DMS114 treated with DMSO at 0.1 percent for 48 hours (cell line): ENCODE results near the gene FOXF1.
A peak's percentile ranks its signal among the peaks of the same experiment; 100 is the strongest.

ENCODE experiments used
- DNase-seq: peaks from one replicate; lab custom pipeline; 2025; ENCODE audit not compliant: unreplicated experiment; lab: John Stamatoyannopoulos, UW

FOXF1 gene

DNA sequence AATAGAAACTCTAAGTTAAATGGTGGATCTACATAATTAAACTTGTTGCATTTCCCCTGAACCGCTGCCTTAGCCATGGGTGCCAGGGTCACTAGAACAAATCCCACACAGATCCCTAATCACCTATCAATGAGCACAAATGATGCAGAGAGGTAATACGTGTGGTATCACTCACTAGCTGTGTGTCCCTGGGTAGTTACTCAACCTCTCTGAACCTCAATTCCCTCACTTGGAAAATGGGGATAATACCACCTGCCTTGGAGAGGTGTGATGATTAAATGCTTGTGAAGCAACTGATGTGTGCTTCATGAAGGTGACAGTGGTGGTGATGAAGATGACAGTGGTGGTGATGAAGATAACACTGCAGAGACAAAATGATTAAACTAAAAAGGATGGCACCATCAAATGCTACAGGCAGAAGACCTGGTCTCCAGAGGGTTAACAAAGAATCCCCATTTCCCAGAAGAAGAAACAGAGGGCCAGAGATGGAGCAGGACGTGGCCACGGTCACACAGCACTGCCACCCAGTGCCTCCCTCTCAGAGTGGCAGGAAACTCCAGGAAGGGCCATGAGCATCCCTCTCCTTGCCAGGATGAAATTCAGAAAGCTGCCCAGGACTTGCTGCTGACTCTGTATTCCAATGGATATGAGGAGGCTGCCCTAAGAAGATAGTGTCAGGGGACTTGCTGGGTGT lies 17.9 kb upstream of the FOXF1 start:
- DNase-seq, result no peak

DNA sequence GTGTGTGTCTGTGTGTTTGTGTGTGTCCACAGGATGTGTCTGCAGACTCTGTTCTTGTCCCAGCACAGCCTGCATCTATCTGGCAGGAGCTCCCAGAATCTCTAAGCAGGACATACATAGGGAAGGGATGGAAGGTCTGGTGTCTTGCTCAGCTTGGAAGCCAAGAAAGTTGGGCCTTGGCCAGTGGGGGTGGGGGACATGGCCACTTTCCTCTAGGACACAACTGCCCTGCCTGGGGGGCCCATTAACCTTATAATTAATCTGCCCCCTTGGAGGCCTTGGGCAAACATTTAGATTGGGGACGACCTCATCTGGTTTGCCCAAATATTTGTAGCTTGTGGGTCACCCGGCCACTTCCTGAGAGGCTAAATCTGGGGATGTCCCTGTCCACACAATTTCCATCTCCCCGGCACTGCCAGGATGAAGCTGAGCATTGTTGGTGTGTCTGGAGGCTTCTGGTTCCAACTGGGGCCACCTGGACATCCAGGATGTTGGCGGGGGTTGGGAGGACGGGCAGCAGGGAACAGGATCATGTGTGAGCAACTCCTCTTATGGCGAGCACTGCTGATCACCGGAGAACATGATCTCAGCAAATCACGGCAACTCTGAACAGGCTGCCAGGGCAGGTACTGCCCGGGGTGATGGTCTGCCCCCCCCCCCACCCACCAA lies 17.2 kb upstream of the FOXF1 start:
- no peak for DNase-seq

DNA sequence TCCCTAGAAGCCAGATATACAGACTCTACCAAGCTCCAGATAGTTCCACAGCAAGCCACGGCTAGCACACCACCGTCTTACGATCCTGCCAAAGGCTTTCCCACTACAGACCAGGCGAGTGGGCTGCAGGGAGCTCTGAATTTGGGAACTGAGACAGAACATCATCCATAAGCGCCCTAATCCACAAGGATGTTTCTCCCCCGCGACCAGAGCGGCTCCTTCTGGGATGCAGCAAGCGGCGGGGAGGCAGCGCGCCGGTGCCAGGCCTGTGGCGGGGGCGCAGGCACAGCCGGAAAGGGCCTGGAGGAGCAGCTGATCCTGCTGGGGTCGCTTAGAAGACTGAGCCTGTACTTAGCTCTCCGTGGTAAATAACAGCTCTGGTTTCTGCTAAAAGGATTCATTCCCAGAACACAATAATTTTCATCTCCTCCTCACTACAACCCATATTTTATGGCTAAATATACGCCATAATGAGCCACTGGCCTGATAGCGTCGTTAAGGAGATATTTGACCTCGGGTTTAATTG lies 16.2 kb upstream of the FOXF1 start:
- no peak for DNase-seq

DNA sequence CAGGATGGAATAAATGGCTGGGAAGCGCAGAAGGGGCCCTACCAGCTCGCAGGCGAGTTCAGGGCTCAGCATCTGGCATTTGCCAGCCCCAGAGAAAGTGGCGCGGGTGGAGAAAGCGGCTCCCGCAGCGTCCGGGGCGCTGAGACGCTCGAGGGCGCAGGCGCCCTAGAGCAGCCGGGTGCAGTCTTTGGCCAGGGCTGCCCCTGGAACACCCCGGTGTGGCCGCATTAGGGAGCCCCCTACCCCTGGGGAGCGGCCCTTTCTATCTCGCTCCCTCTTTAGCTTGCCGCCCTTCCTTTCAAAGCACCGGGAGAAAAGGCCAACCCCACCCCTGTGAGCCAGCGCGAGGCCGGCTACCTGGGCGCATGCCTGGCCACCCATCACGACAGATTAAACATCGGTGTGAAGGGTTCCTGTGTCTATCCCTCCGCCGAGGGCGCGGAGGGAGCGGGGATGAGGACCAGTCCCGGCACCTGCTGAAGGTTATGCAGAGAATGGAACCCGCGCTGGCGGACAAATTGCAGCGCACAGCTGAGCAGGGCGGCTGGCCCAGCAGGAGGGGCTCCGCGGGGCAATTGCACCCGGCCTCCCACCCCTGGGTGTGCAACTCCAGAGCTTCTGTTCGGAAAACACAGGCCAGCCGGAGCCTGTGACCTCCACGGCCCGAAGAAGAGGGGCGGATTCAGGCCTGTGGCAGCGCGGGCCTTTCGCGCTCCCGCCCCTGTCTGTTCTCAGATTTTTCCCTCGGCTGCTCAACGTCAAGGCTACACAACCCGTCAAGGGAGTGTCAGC lies 15.6 kb upstream of the FOXF1 start:
- no peak for DNase-seq

DNA sequence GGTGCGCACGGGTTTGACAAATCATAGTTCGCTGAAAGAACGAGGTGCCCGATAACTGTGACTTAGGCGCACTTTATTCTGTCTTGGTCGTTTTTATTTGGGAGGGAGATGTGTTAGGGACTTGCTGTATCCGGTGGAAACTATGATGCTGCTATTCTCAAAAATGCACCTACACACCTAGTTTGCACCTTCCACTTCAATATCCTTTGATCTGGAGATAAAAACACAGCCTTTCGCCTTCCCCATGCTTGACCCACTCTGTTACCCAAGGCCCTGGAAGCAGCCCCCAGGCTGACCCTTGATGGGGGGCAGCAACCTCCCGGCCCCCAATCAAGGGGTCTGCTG lies 15.0 kb upstream of the FOXF1 start:
- DNase-seq, result no peak

DNA sequence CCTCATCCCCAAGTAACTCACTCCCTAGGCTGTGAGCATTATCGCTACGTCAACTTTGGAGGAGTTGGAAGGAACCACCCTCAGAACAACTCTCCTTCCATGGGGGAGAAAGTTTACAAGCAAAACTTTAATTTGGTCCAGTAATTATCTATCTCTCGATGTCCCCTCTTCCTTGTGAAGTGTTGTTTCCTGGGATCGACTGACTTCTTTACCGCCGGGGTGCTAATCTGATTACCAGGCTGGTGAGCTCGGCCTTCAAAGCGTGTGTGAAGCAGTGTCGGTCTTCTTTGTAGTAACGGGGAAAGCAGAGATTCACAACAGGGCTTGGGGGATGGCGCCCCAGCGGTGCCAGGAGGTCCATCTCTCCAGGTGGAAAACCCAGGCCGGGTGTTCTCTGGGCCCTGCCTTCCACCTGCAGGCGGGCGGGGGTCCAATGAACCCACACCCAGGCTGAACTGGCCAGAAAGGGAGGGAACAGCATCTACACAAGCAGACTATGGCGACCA lies 14.5 kb upstream of the FOXF1 start:
- no peak for DNase-seq

DNA sequence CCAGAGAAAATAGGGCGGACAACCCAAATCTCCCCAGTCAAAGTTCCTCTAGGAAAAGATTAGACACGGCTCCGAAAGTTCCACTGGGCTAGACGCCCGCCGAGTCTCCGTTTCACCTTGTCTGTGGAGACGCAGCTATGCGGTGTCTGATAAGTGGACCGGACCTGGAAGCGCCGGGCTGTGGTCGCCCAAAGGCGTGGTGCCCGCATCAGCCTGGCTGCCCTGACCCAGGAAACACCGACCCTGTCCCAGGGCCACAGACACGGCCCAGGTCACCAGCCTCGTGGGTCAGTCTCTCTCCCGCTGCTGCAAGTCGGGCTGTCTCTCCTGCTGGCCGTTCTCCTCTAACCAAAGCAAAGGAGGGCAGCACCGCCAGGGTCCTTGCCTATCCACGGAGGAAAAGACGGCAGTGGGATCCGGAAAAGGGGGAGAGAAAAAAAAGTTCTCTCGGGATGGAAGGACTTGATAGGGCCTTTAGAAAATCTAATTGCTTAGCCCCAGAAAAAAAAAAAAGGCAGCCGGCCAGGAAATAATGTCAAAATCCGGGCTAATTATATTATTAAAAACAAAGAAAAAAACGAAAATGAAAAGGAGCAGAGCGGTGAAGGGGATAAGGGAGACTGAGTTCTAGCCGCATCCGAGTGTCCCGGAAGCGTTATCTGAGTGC lies 13.9 kb upstream of the FOXF1 start:
- DNase-seq, result no peak

DNA sequence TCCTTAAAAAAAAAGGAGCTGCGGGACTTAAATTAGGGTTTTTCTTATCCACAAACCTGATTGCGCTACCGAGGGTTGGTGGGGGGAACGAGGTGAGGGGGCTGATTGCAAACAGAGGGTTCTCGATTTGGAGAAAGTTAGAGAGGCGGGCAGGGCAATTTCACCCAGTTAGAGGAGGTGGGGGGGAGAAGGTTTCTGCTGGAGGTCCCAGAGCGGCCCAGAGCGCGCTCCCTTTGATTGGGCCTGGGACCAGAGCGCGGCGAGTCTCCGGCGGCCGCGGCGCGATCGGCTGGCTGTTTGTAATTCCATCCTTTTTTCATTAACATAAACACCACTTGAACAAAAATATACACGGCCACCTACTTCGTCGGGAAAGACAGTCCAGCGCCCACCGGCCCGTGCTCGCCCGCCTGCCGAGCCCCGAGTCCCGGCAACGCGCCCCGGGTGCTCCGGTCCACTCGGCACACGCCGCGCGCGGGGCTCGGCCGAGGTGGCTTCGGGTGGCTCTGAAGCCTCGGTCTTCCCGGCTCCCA lies 13.3 kb upstream of the FOXF1 start:
- DNase-seq, result no peak

DNA sequence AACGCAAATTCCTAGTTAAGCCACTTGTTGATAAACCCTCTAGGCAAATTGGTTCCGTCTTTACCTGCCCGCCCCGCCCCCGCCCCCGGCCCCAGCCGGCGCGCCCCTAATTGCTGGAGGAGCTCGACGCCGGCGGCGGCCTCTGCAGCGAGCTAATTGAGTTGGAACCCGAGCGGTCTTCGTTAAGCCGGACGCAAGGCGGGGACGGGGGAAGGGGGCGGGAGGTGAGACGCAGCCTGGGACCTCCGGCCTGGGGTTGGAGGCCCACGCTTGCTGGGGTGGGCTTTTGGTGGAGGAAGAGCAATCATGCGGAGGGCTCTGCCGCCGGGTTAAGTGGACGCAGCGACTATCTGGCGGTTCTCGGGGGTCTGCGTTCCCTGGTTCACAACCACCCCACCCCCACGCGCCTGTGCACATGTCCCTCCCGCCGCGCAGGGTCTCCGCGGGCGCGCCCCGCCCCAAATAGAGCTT lies 12.7 kb upstream of the FOXF1 start:
- no peak for DNase-seq

DNA sequence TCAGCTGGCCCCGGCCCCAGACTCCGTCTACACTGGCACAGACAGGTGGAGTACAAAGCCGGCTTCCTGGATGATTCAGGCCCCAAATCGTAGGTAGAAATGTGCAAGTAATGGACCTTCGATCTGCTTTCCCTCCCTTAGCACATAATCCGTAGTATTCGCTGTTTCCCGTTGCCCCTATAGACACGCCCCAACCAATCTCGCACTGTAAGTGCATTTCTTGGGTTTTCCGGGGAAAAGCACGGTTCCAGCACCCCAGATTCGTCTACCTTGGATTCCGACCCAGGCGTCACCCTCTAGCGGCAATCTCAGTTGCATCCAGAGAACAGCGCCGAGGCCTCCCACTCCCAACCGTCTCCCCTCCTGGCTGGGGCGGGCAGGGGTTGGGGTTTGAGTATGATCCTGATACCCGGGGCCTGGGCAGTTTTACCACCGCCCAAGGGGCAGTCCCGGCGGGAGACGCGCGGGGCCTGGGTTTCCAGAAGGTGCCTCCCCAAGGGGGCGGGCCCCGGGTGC lies 12.1 kb upstream of the FOXF1 start:
- DNase-seq, result no peak

DNA sequence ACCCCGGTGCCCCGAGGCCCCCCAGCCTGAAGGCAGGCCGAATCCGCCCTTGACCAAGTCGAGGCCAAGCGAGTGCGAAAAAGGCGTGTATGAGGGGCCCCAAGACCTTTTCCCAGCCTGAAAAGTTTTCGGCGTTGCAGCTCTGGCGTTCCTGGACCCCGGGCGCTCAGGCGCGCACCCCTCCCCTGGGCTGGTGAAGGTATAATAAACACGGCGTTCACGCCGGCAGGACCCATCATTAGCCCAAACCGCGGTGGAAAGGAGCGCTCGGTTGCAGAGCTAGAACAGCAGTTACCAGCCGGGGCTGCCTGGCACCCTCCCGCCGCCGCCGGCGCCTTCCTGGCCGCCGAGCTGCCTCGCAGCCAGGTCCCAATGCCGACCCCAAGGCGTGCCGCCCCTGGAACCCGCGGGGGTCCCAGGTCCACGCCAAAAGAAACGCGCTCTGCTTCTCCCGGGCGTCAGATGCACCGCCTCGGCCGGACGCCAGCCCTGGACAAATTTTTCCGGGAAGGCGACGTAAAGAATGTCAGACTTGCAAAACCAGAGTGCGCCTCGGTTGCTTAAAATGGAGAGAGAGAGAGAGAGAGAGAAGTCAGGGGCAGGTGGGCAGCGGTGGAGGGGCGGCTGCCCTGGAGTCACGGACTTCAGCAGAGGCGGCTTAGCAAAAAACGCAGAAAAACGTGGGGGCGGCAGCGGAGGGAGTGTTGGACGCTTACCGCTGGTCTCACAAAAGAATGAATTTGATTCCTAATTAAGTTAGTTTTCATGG lies 11.5 kb upstream of the FOXF1 start:
- peak; percentile 15 for DNase-seq

DNA sequence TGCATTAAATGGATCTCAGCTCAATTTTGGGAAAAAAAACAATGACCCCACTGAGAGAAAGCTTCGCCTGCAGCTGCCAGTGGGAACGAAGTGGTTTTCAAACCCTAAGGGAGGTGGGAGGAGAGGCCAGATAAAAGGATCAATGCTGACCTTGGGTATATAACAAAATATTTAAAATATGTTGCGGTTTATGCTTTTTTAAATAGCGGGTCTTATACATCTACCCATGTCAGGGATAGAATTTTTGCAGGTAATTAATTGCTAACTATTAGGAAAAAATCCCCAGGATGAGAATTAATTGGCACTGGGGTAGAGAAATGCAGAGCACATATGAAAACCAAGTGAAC lies 10.9 kb upstream of the FOXF1 start:
- DNase-seq, result no peak

DNA sequence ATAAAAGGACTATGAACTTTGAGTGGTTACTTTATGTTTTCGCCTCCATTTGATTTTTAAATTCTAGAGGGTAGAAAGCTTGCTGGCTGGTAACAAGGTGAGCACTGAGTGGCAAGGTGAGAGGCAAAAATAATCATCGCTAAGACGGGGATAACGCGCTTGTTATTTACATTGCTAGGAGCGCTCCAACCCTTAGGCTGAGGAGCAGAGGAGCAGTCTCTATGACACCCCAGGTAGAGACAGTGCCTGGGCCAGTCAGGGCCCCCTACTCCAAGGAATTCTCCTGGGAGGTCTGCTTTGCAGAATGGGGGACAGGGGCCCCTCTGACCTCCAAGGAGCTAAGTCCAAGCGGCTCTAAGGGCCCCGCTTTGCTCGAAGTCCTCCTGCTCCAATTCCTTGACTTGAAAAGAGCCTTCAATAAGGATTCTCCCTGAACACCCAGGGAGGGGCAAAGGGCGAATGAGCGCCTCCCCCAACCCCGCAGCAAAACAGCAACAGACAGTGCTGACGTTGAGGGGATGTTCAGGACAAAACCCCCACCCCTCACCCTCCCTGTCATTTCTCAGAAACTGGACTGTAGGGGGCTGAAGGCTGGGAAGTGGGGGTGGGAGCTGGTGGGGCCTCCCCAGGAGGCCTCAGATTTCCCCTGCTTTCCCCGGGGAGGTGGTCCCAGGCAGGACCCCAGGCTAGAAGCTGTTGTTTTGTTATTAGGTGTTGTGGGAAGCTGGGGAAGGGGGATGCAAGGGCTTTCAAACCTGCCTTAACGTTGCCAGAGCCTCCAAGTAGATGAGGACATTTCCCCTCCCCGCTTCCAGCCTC lies 10.2 kb upstream of the FOXF1 start:
- no peak for DNase-seq

DNA sequence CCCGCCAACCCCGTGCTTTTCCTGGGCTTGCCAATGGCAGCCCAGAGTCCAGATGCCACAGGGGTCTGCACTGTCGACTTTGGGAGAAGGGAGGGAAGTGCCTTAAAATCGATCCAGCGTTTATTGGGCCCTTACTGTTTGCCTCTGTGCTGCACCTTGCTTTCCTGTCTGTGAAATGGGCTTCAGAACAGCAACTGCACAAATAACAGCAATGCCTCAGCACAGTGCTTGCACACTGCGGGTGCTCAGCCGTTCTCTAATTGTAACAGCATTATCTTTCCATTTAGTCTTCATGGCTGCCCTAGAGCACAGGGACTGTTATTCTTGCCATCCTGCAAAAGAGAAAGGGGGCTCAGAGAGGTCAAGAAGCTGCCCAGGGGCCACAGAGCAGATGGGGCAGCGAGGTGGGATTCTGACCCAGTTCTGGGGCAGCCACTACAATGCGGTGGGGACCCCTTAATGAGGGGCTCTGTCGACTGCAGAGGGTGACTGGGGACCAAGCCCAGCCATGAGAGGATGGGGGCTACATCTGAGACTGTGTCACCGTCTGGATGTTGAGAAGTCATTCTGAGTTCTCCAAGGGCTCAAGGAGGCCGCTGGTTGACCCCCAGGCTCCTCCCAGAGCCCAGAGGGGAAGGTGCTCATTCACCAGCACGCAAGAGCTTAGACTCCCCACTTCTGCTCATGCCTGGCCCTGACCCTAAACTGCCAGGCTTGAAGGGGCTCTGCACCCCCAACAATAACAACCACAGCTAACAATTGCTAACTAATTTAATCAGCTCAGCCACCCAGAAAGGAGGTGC lies 9.4 kb upstream of the FOXF1 start:
- no peak for DNase-seq

DNA sequence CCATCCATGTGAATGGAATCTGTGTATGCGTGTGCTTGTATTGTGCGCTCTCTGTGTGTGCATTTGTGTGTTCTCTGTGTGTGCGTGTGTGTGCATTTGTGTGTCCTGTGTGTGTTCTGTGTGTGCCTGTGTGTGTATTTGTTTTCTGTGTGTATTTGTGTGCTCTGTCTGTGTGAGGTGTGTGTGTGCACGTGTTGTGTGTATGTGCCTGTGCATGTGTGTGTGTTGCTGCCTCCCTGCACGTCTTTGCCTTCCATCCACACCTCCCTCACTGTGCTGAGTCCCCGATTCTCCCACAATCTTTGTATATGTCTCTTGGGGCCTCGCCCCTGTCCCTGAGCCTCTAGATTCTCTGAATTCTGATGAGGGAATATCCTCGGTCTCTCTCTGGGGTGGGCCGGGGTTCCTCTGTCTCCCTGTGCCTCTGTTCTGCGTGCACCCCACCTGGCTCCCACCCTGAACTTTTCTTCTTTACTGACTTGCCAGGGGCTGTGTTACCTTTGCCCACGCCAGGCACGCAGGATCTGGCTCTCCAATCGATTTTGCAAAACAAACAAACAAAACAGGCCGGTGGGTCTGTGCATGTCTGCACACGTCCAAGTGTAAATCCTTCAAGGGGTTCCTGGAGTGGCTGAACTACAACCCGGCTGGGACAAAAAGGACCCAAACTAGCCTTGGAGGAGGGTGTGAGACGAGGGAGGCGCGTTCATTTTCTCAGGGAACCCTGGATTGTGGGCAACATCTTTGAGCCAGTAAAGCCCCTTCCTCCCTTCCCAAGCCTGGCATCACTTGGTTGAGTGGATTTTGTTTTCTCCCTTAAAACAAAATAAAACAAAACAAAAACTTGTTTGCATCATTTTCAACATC lies 8.1 kb upstream of the FOXF1 start:
- no peak for DNase-seq

DNA sequence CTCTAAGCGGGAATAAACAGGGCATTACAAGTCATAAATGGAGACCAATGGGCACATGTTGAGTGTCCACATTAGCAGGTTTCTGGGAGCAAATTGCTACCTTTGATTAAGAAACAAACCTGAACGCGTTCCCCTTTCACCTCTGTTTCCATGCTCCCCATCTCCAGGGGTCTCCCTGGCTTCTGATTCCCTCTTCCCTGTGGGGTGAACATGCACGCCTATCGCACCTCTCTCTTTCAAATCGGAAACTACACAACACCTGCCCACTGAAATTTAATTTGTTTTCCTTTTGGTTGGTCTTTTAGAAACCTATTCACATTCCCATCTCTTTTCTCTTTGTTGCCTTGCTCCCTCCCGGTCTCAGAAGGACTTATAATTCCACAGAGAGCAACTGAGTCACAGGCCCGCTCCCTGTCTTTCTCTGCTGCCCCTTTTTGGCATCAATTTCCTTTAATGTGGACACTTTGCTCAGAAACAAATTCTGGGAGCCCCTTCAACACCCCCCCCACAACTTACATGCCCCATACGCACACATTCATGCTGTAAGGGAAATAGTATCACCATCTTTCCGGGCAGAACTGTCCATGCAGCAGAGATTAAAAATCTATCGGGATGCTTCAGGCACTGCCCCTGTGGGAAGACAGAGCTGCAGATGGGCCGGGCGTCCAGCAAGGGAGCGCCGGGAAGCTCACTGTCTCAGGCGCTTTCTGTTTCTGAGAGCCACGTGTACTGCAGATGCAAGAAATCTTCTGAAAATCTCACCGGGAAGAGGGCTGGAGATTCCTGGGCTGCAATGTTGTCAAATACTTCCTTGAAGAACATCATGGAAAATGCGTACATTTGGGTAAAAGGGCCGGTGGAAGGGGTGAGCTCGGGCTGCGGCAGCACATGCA lies 7.2 kb upstream of the FOXF1 start:
- no peak for DNase-seq
